ENCODE measurements around the gene SCN9A.

Gene SCN9A

GRCh38 chr2:166167449-166167848 lies 208.3 kb downstream of the SCN9A start:
- no peak for DNase-seq

- DNase-seq, result no peak
Measured at GRCh38 chr2:166163775-166164174, 212.0 kb downstream of the SCN9A start.

- DNase-seq, result no peak
Measured at GRCh38 chr2:166158546-166158945, 217.2 kb downstream of the SCN9A start.

- DNase-seq, result no peak
Measured at GRCh38 chr2:166157578-166157977, 218.2 kb downstream of the SCN9A start.

GRCh38 chr2:166156985-166157490 lies 218.7 kb downstream of the SCN9A start:
- no peak for DNase-seq

GRCh38 chr2:166155589-166155988 lies 220.2 kb downstream of the SCN9A start:
- DNase-seq, result no peak

- no peak for DNase-seq
Measured at GRCh38 chr2:166154685-166155338, 220.9 kb downstream of the SCN9A start.

- no peak for DNase-seq
Measured at GRCh38 chr2:166152064-166152463, 223.7 kb downstream of the SCN9A start.

GRCh38 chr2:166148500-166149400 lies 227.0 kb downstream of the SCN9A start:
- DNase-seq, result no peak

- DNase-seq, result no peak
Measured at GRCh38 chr2:166147883-166148282, 227.9 kb downstream of the SCN9A start.
